OCI-LY1 (cell line): ENCODE data around the gene BBC3.

Experiments used
- CTCF ChIP-seq: fragments of 200-600 bp; sonication (generic), shearing (Covaris generic); IDR thresholded peaks from 2 replicates; pipeline ENCODE4 v1.5.1; 2017; ENCODE audit warnings: mild to moderate bottlenecking, antibody characterized with exemption, low read length, moderate library complexity, mixed read lengths
- EZH2 ChIP-seq: fragments of 200-600 bp; sonication (generic), shearing (Covaris generic); IDR thresholded peaks from 2 replicates; pipeline ENCODE4 v1.8.0; 2017; ENCODE audit warnings: borderline replicate concordance, mixed run types, mild to moderate bottlenecking, antibody characterized with exemption, low read length, moderate library complexity, mixed read lengths

- no peak for TF ChIP-seq CTCF
- no peak for TF ChIP-seq EZH2
Measured at GRCh38 chr19:47269596-47269995, 38.6 kb upstream of the BBC3 start.
